A549 treated with GW870086 at 1 μM for 4 hours (cell line): ENCODE results near the gene ZCCHC3. TPM values are rescaled to one million over a fixed set of nuclear protein-coding genes. Genes with fewer than 3 reads are reported as not detected.

ENCODE experiments used
- total RNA-seq: library from RNA; stranded (reverse); fragments of 200-300 nt; extraction: Qiagen RNA extraction; gene quantifications from 5 replicates; pipeline ENCODE4 v1.2.3, GENCODE V29; 2022; ENCODE audit warnings: low read depth

The ZCCHC3 gene, protein sequence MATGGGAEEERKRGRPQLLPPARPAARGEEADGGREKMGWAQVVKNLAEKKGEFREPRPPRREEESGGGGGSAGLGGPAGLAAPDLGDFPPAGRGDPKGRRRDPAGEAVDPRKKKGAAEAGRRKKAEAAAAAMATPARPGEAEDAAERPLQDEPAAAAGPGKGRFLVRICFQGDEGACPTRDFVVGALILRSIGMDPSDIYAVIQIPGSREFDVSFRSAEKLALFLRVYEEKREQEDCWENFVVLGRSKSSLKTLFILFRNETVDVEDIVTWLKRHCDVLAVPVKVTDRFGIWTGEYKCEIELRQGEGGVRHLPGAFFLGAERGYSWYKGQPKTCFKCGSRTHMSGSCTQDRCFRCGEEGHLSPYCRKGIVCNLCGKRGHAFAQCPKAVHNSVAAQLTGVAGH
- 17.4 to 22.4 TPM (median 21.7 TPM) in 5 replicates for total RNA-seq

GRCh38 chr20:297098-297924 is at the start of gene ZCCHC3:
Gene ZCCHC3 (plus strand): TSS chr20:297570. CDS start chr20:297587, 17 bp downstream.

DNA sequence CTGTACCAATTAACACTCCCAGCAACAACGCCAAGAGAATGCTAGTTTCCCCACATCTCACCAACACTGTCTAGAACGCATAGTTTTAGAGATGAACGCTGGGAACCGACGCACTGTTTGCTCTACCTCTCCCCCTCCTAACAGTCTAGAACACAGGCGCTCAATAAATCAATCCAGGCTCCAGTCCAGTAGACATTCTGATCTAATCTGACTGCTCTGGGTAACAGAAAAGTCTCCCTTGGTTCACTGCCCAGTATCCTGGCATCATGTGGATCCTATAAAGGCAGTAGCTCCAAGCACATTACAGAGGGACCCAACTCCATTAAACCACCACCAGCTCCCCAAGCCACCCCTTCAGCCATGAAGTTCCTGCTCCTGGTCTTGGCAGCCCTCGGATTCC is 40.0 kb upstream of the ZCCHC3 start, which contains the start of gene DEFB132:
Gene DEFB132 (plus strand): TSS at position 306 of the 400 bp plus-strand sequence. CDS start 55 bp downstream, at position 361.

DNA sequence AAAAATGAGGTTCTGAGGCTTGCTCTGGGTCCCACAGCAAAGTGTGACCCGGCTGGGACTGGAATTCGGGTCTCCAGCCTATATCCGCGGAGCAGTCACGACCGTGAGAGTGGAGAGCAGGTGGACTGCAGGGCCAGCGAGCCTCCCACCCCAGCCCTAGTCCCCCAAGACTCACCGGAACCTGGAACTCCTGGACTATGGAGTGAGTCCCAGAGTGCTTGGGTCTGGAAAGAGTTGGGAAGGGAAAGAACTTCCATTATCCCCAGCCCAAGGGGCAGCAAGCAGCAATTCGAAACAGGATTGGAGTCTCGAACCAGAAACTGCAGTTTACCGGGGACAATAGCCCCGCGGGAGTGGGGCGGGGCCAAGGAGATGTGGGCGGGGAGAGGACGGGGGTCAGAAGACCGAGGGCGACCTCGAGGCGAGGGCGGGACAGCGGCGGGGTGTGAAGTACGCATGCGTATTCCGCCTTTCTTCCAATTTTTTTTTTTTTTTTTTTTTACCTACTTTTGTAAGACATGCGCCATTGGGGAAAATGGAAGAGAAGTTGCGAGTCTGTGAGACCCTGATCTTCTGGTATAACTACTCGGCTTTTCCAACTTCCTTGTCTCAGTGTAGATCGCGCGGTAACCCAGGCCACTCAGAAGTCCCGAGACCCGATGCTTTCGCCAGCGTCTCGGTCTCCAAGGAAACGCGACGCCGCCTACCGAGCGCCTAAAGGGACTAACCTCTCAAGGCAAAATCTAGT is 7.1 kb upstream of the ZCCHC3 start, which contains the start of gene C20orf96:
Gene C20orf96 (minus strand): TSS at position 667 of the 748 bp plus-strand sequence. CDS start 140 bp downstream, at position 527.

GRCh38 chr20:325045-325888 is 27.9 kb downstream of the ZCCHC3 start, which contains the start of gene SOX12:
Gene SOX12 (plus strand): TSS chr20:325552. CDS start chr20:325925, 373 bp downstream.

DNA sequence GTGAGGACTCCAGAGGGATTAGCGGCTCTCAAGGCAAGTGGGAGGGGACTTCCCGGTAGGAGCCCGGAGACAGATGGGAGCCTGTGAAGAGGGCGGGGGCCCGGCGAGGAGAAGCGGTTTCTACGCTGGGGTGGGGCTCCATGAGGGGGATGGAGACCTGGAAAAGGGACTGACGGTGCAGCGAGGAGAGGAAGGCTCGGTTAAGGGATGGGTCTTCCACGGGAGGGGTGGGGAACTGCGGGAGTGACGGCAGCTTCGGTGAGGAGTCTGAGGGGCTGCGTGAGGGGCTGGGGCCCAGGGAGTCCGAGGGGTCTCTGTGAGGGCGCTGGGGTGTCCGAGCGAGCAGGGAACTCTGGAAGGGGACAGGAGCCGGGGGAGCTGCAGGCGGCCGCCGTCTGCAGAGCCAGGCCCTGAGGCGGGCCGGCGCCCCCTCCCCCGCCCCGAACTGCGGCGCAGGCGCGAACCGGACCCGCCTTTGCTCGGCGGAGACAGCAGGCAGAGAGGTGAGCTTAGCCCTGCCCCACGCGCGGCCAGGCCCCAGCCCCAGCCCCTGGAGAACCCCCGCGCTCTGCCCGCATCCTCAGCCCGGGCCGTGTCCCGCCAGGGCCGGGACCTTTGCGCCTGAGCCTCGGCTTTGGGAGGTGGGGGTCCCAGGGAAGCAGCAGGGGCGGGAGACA is 49.4 kb downstream of the ZCCHC3 start, which contains the start of gene NRSN2:
Gene NRSN2 (plus strand): TSS at position 472 of the 677 bp plus-strand sequence. CDS start 2,533 bp downstream, outside the sequence.

Other genes starting within 250 kb of the ZCCHC3 start
- gene DEFB125, start 209.9 kb upstream of the ZCCHC3 start, total RNA-seq = not detected in 5 replicates
- not detected in 5 replicates for gene DEFB126, start 155.0 kb upstream of the ZCCHC3 start, total RNA-seq
- gene DEFB127, start 140.1 kb upstream of the ZCCHC3 start, total RNA-seq = not detected in 5 replicates
- gene DEFB128, start 107.9 kb upstream of the ZCCHC3 start, total RNA-seq = not detected in 5 replicates
- not detected in 5 replicates for gene DEFB129, start 70.3 kb upstream of the ZCCHC3 start, total RNA-seq
- gene DEFB132, start 39.8 kb upstream of the ZCCHC3 start, total RNA-seq = not detected in 5 replicates
- 10.3 to 11.9 TPM (median 11.8 TPM) in 5 replicates for gene C20orf96, start 6.8 kb upstream of the ZCCHC3 start, total RNA-seq
- 18.8 to 25.4 TPM (median 23.4 TPM) in 5 replicates for gene SOX12, start 28.0 kb downstream of the ZCCHC3 start, total RNA-seq
- gene NRSN2, start 49.5 kb downstream of the ZCCHC3 start, total RNA-seq = 48.1 to 63.4 TPM (median 61.6 TPM) in 5 replicates
- 44.2 to 57.2 TPM (median 55.0 TPM) in 5 replicates for gene TRIB3, start 83.2 kb downstream of the ZCCHC3 start, total RNA-seq
- 107 to 139 TPM (median 134 TPM) in 5 replicates for gene RBCK1, start 110.7 kb downstream of the ZCCHC3 start, total RNA-seq
- 30.3 to 36.7 TPM (median 34.4 TPM) in 5 replicates for gene TBC1D20, start 165.0 kb downstream of the ZCCHC3 start, total RNA-seq
- gene CSNK2A1, start 246.2 kb downstream of the ZCCHC3 start, total RNA-seq = 130 to 167 TPM (median 147 TPM) in 5 replicates